ENCODE measurements around the gene EGR1. TPM values are rescaled to one million over a fixed set of nuclear protein-coding genes. Genes with fewer than 3 reads are reported as not detected.

Gene EGR1
- total and polyA plus RNA-seq, 8 donors: 23.6 to 1,036 (median 228) TPM

DNA sequence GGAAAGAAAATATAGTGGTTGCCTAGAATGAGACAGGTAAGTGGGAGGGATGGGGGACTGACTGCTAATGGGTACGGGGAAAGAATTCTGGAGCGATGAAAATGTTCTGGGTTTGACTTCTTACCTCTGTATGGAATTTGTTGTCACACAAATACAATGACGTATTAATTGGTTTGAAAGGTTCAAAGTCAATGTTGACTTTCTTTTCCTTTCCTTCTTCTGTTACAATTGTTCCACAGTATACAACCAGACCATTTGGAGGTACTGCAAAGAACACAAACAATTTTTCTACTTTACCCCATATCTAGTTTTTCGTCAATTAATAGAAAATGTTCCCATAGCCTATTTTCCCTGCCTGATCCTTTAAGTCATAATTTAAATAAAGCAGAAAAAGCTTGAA lies 52.2 kb downstream of the EGR1 start:
- H3K27me3 ChIP-seq: no peaks in the 10 kb centered on the region
- DNase-seq (no peak), ATAC-seq (no peak)
- intact Hi-C loops (cut with DNase I): no loop called here
- TF ChIP-seq, protein P1, sequence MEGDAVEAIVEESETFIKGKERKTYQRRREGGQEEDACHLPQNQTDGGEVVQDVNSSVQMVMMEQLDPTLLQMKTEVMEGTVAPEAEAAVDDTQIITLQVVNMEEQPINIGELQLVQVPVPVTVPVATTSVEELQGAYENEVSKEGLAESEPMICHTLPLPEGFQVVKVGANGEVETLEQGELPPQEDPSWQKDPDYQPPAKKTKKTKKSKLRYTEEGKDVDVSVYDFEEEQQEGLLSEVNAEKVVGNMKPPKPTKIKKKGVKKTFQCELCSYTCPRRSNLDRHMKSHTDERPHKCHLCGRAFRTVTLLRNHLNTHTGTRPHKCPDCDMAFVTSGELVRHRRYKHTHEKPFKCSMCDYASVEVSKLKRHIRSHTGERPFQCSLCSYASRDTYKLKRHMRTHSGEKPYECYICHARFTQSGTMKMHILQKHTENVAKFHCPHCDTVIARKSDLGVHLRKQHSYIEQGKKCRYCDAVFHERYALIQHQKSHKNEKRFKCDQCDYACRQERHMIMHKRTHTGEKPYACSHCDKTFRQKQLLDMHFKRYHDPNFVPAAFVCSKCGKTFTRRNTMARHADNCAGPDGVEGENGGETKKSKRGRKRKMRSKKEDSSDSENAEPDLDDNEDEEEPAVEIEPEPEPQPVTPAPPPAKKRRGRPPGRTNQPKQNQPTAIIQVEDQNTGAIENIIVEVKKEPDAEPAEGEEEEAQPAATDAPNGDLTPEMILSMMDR (IDR thresholded peaks at IDR 0.05): no peak
- no peak overlapping the region for H3K4me3 ChIP-seq
- peaks cover 8 to 29% of the 10 kb centered on the region in 2 donors for H3K4me1 ChIP-seq
- H3K27ac ChIP-seq: no peak overlapping the region
- peaks cover 0 to 70% of the 10 kb centered on the region in 2 donors for H3K36me3 ChIP-seq
- no peaks in the 10 kb centered on the region for H3K9me3 ChIP-seq

Other genes with a start within 250 kb of the EGR1 start
- 1 to 10 TPM in 1 of 2 donors, not detected in 1; 1.9 TPM for gene GFRA3, start 190.9 kb upstream of the EGR1 start, total RNA-seq
- gene GFRA3, start 190.9 kb upstream of the EGR1 start, polyA plus RNA-seq (ENCODE audit: insufficient read length in 6 of 6): 1 to 10 TPM; 2.0 to 4.7 (median 3.5) TPM
- 1 to 10 TPM in 1 of 2 donors, under 1 TPM in 1; 0.34 to 2.0 TPM for gene CDC25C, start 133.7 kb upstream of the EGR1 start, total RNA-seq
- gene CDC25C, start 133.7 kb upstream of the EGR1 start, polyA plus RNA-seq (ENCODE audit: insufficient read length in 6 of 6): 10 to 100 TPM in 3 of 6 donors, 1 to 10 TPM in 3; 6.2 to 14.6 (median 9.5) TPM
- 10 to 100 TPM; 23.9 to 25.0 TPM for gene FAM53C, start 127.2 kb upstream of the EGR1 start, total RNA-seq
- 10 to 100 TPM; 40.2 to 43.4 (median 42.5) TPM for gene FAM53C, start 127.2 kb upstream of the EGR1 start, polyA plus RNA-seq (ENCODE audit: insufficient read length in 6 of 6)
- 10 to 100 TPM; 47.5 to 50.4 TPM for gene KDM3B, start 112.8 kb upstream of the EGR1 start, total RNA-seq
- gene KDM3B, start 112.8 kb upstream of the EGR1 start, polyA plus RNA-seq (ENCODE audit: insufficient read length in 6 of 6): 10 to 100 TPM; 78.1 to 96.3 (median 81.5) TPM
- 1 to 10 TPM in 1 of 2 donors, under 1 TPM in 1; 0.52 to 2.5 TPM for gene REEP2, start 26.4 kb upstream of the EGR1 start, total RNA-seq
- 1 to 10 TPM; 1.3 to 2.1 (median 1.9) TPM for gene REEP2, start 26.4 kb upstream of the EGR1 start, polyA plus RNA-seq (ENCODE audit: insufficient read length in 6 of 6)
- gene ETF1, start 77.8 kb downstream of the EGR1 start, total RNA-seq: 100 to 1,000 TPM; 107 to 112 TPM
- 10 to 100 TPM; 68.9 to 82.9 (median 78.7) TPM for gene ETF1, start 77.8 kb downstream of the EGR1 start, polyA plus RNA-seq (ENCODE audit: insufficient read length in 6 of 6)
- 100 to 1,000 TPM; 128 to 205 TPM for gene HSPA9, start 109.9 kb downstream of the EGR1 start, total RNA-seq
- 100 to 1,000 TPM; 189 to 220 (median 213) TPM for gene HSPA9, start 109.9 kb downstream of the EGR1 start, polyA plus RNA-seq (ENCODE audit: insufficient read length in 6 of 6)